Naive thymus-derived CD4-positive, alpha-beta T cell (primary cell): ENCODE results near the gene PTPRJ. TPM values are rescaled to one million over a fixed set of nuclear protein-coding genes. Genes with fewer than 3 reads are reported as not detected.
A peak's percentile ranks its signal among the peaks of the same experiment; 100 is the strongest.

ENCODE experiments used
- ATAC-seq: fragments of 150-1000 bp; cut with Tn5 transposase; 2 replicates; pipeline ENCODE4 v1.10.0; 2021; ENCODE audit warnings: mild to moderate bottlenecking, moderate library complexity
- CTCF ChIA-PET: fragments of 350-600 bp; sonication (Branson Sonifier 250); formaldehyde crosslinking; loops from one replicate; lab custom pipeline; 2021; ENCODE audit warnings: antibody characterized with exemption; lab: Charles Lee
- POLR2A ChIA-PET: fragments of 350-600 bp; sonication (Branson Sonifier 250); formaldehyde crosslinking; loops from one replicate; lab custom pipeline; 2021; ENCODE audit warnings: antibody characterized with exemption, inconsistent platforms; lab: Charles Lee
- DNase-seq, 9 donors: peaks; one replicate each; pipeline versions ENCODE4 v3.0.0 to v3.0.0-alpha.2; 2020 to 2022; ENCODE audit warnings: mixed read lengths in 1 of 9
- H3K27ac ChIP-seq: one replicate; pipeline ENCODE4 v1.7.0; 2013; ENCODE audit warnings: mild to moderate bottlenecking, low read depth, low read length, moderate library complexity
- H3K27me3 ChIP-seq, 2 donors: one replicate each; pipeline ENCODE4 v1.7.0; 2013; ENCODE audit warnings: low read length in 2 of 2, mild to moderate bottlenecking in 2 of 2, moderate library complexity in 2 of 2; ENCODE audit not compliant: control insufficient read depth in 2 of 2, insufficient read depth in 2 of 2
- H3K36me3 ChIP-seq, 3 experiments: 1 replicate in 2 of 3; 2 replicates in 1 of 3; pipeline ENCODE4 v1.7.0; 2013; ENCODE audit warnings: low read length in 3 of 3, mild to moderate bottlenecking in 3 of 3, moderate library complexity in 1 of 3; ENCODE audit not compliant: insufficient read depth in 3 of 3, control insufficient read depth in 2 of 3
- H3K4me1 ChIP-seq, 2 donors: one replicate each; pipeline ENCODE4 v1.7.0; 2013; ENCODE audit warnings: low read length in 2 of 2, mild to moderate bottlenecking in 2 of 2, moderate library complexity in 1 of 2; ENCODE audit not compliant: control insufficient read depth in 2 of 2, insufficient read depth in 2 of 2
- H3K4me3 ChIP-seq: 2 replicates; pipeline ENCODE4 v1.7.0; 2013; ENCODE audit warnings: mild to moderate bottlenecking, low read length
- H3K9me3 ChIP-seq, 3 experiments: 1 replicate in 2 of 3; 2 replicates in 1 of 3; pipeline ENCODE4 v1.7.0; 2013; ENCODE audit warnings: low read length in 3 of 3; ENCODE audit not compliant: control insufficient read depth in 2 of 3
- H3K27ac Mint-ChIP-seq, 9 donors: one replicate each; pipeline ENCODE4 v1.8.0; 2020 to 2022; ENCODE audit warnings: mixed read lengths in 9 of 9, mild to moderate bottlenecking in 8 of 9, moderate library complexity in 5 of 9, inconsistent platforms in 2 of 9
- H3K27me3 Mint-ChIP-seq, 5 donors: one replicate each; pipeline ENCODE4 v1.8.0; 2021 to 2022; ENCODE audit warnings: mixed read lengths in 5 of 5, mild to moderate bottlenecking in 1 of 5
- H3K36me3 Mint-ChIP-seq, 5 donors: one replicate each; pipeline ENCODE4 v1.8.0; 2020 to 2022; ENCODE audit warnings: mixed read lengths in 5 of 5, mild to moderate bottlenecking in 3 of 5, inconsistent platforms in 1 of 5
- H3K4me1 Mint-ChIP-seq, 7 donors: one replicate each; pipeline ENCODE4 v1.8.0; 2020 to 2022; ENCODE audit warnings: mixed read lengths in 7 of 7, mild to moderate bottlenecking in 3 of 7, inconsistent platforms in 1 of 7
- H3K4me3 Mint-ChIP-seq, 10 donors: one replicate each; pipeline ENCODE4 v1.8.0; 2020 to 2022; ENCODE audit warnings: mild to moderate bottlenecking in 10 of 10, mixed read lengths in 10 of 10, moderate library complexity in 6 of 10, inconsistent platforms in 2 of 10
- H3K9me3 Mint-ChIP-seq, 11 donors: one replicate each; pipeline ENCODE4 v1.8.0; 2020 to 2022; ENCODE audit warnings: mixed read lengths in 11 of 11, mild to moderate bottlenecking in 4 of 11, inconsistent platforms in 1 of 11, moderate library complexity in 1 of 11
- intact Hi-C, 2 donors: fragments of 100-400 bp; cut with micrococcal nuclease; formaldehyde crosslinking; loops; one replicate each; pipeline ENCODE4 v1.15.1; 2023
- polyA plus RNA-seq, 2 donors: library from polyadenylated mRNA; unstranded; fragments of 300-500 nt; fragmentation: Illumina TruSeq; gene quantifications; one replicate each; pipeline ENCODE4 v1.2.3, GENCODE V29; 2021
- total RNA-seq, 6 experiments: library from RNA in 5 of 6; stranded (reverse) in 5 of 6; gene quantifications; 1 replicate in 5 of 6; 2 replicates in 1 of 6; pipeline ENCODE4 v1.2.3 and lab custom pipeline; 2021 to 2026

The PTPRJ gene
- total and polyA plus RNA-seq, 7 experiments from 2014 or later, result 7.0 to 82.3 (median 46.7) TPM

GRCh38 chr11:48013269-48013901, 33.0 kb downstream of the PTPRJ start:
- H3K4me3 Mint-ChIP-seq, result peak overlapping the region in 9 of 10 donors; percentile 37 to 79 (median 63)
- POLR2A ChIA-PET, result interaction anchor here (1.0 to 5.5 kb wide), 8 partner anchors 8 to 44 kb away, joined by 3 to 27 read pairs (median 6); no protein-coding TSS in a partner anchor
- peaks cover 0 to 19% (median 0%) of the 10 kb centered on the region in 5 donors for H3K36me3 Mint-ChIP-seq
- CTCF ChIA-PET, result interaction anchor here (0.8 kb wide), 1 partner anchor 94 kb away, joined by 3 read pairs; no protein-coding TSS in a partner anchor
- peak overlapping the region; percentile 34 for H3K27ac ChIP-seq
- ATAC-seq (peak; percentile 46), DNase-seq (peak in 1 of 9 donors; percentile 62)
- H3K9me3 Mint-ChIP-seq, result no peaks in the 10 kb centered on the region
- H3K27me3 Mint-ChIP-seq, result no peaks in the 10 kb centered on the region
- H3K9me3 ChIP-seq, result no peaks in the 10 kb centered on the region
- H3K4me1 Mint-ChIP-seq, result peaks cover 58 to 89% (median 84%) of the 10 kb centered on the region in 7 donors
- peaks cover 70 to 88% of the 10 kb centered on the region in 2 donors for H3K4me1 ChIP-seq
- intact Hi-C loops, result loop anchor here (1.0 to 2.0 kb wide), 3 partner anchors 8 to 41 kb away; no protein-coding TSS in a partner anchor
- peak overlapping the region; percentile 86 to 97 (median 90) for H3K27ac Mint-ChIP-seq
- no peaks in the 10 kb centered on the region for H3K27me3 ChIP-seq
- no peaks in the 10 kb centered on the region for H3K36me3 ChIP-seq
- peak overlapping the region; percentile 20 for H3K4me3 ChIP-seq

DNA sequence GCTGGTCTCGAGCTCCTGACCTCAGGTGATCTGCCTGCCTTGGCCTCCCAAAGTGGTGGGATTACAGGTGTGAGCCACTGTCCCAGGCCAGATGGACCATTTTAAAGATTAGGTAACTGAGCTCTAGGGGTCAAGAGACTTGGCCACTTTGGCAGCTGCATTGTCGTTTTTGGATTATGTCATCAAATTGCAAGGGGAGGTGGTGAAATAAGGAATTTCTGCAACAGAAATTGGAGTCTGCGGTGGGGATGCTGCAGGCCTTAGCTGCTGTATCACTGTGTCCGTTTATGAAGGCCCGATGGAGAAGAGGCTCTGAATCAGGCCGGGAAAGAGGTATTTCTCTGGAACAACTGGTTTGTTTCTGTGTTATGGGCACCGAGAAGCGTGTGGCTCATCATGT, 34.6 kb downstream of the PTPRJ start:
- ATAC-seq (no peak), DNase-seq (no peak)
- Mint-ChIP-seq H3K27me3 (no peaks in the 10 kb centered on the region), H3K36me3 (peaks cover 0 to 20% (median 3%) of the 10 kb centered on the region in 5 donors), H3K4me3 (peak overlapping the region in 3 of 10 donors; percentile 21 to 36 (median 31)), H3K27ac (peak overlapping the region; percentile 47 to 97 (median 68)), H3K9me3 (no peaks in the 10 kb centered on the region), H3K4me1 (peaks cover 70 to 91% (median 87%) of the 10 kb centered on the region in 7 donors)
- CTCF ChIA-PET, result no interaction called here
- H3K27ac ChIP-seq, result peak overlapping the region; percentile 1
- POLR2A ChIA-PET, result interaction anchor here (0.6 to 5.5 kb wide), 8 partner anchors 9 to 73 kb away, joined by 3 to 27 read pairs (median 4); no protein-coding TSS in a partner anchor
- no peak overlapping the region for H3K4me3 ChIP-seq
- peaks cover 72 to 92% of the 10 kb centered on the region in 2 donors for H3K4me1 ChIP-seq
- H3K9me3 ChIP-seq, result no peaks in the 10 kb centered on the region
- no peaks in the 10 kb centered on the region for H3K36me3 ChIP-seq
- H3K27me3 ChIP-seq, result no peaks in the 10 kb centered on the region
- intact Hi-C loops, result loop anchor here (5.0 kb wide), 1 partner anchor 33 kb away; the partner anchor contains the start of gene PTPRJ (in 2 of the 2)

- ATAC-seq (peak; percentile 66), DNase-seq (peak in 7 of 9 donors; percentile 46 to 64 (median 54))
- Mint-ChIP-seq H3K4me3 (peak overlapping the region; percentile 18 to 66 (median 41)), H3K27me3 (no peaks in the 10 kb centered on the region), H3K9me3 (peaks cover 0 to 2% (median 0%) of the 10 kb centered on the region in 11 donors), H3K36me3 (peaks cover 0 to 26% (median 11%) of the 10 kb centered on the region in 5 donors), H3K27ac (peak overlapping the region; percentile 79 to 86 (median 85)), H3K4me1 (peaks cover 65 to 90% (median 83%) of the 10 kb centered on the region in 7 donors)
- Histone ChIP-seq H3K36me3 (no peaks in the 10 kb centered on the region), H3K4me3 (peak overlapping the region; percentile 19), H3K27me3 (no peaks in the 10 kb centered on the region), H3K9me3 (no peaks in the 10 kb centered on the region), H3K27ac (peak overlapping the region; percentile 38), H3K4me1 (peaks cover 61 to 85% of the 10 kb centered on the region in 2 donors)
- POLR2A ChIA-PET, result interaction anchor here (0.5 to 2.0 kb wide), 7 partner anchors 11 to 121 kb away, joined by 3 to 13 read pairs (median 4); no protein-coding TSS in a partner anchor
- intact Hi-C loops, result loop anchor here (1.0 to 5.0 kb wide), 4 partner anchors 11 to 67 kb away; partner anchors contain the start of gene PTPRJ (in 2 of the 2)
- CTCF ChIA-PET, result interaction anchor here (0.6 to 3.5 kb wide), 5 partner anchors 12 to 83 kb away, joined by 3 to 9 read pairs (median 5); no protein-coding TSS in a partner anchor
Observed at GRCh38 chr11:48017105-48017830, 36.9 kb downstream of the PTPRJ start.

GRCh38 chr11:48017831-48018527, 37.6 kb downstream of the PTPRJ start:
- CTCF ChIA-PET, result interaction anchor here (0.6 to 3.5 kb wide), 5 partner anchors 11 to 83 kb away, joined by 3 to 9 read pairs (median 5); no protein-coding TSS in a partner anchor
- intact Hi-C loops, result loop anchor here (1.0 to 5.0 kb wide), 4 partner anchors 12 to 68 kb away; partner anchors contain the start of gene PTPRJ (in 2 of the 2)
- ATAC-seq, result no peak

GRCh38 chr11:48018528-48019216, 38.3 kb downstream of the PTPRJ start:
- Mint-ChIP-seq H3K36me3 (peaks cover 0 to 27% (median 12%) of the 10 kb centered on the region in 5 donors), H3K27ac (peak overlapping the region in 8 of 9 donors; percentile 14 to 86 (median 81)), H3K4me1 (peaks cover 56 to 85% (median 78%) of the 10 kb centered on the region in 7 donors), H3K4me3 (peak overlapping the region in 4 of 10 donors; percentile 5 to 37 (median 16)), H3K27me3 (no peaks in the 10 kb centered on the region), H3K9me3 (peaks cover 0 to 3% (median 0%) of the 10 kb centered on the region in 11 donors)
- ChIA-PET POLR2A (interaction anchor here (0.8 to 2.5 kb wide), 8 partner anchors 10 to 89 kb away, joined by 3 to 13 read pairs (median 6); no protein-coding TSS in a partner anchor), CTCF (interaction anchor here (1.2 to 3.5 kb wide), 4 partner anchors 10 to 84 kb away, joined by 3 to 9 read pairs (median 5); no protein-coding TSS in a partner anchor)
- intact Hi-C loops, result loop anchor here (5.0 kb wide), 1 partner anchor 36 kb away; the partner anchor contains the start of gene PTPRJ (in 2 of the 2)
- Histone ChIP-seq H3K27ac (peak overlapping the region; percentile 38), H3K36me3 (no peaks in the 10 kb centered on the region), H3K9me3 (no peaks in the 10 kb centered on the region), H3K27me3 (no peaks in the 10 kb centered on the region), H3K4me3 (no peak overlapping the region), H3K4me1 (peaks cover 51 to 71% of the 10 kb centered on the region in 2 donors)
- DNase-seq, result no peak
- no peak for ATAC-seq

More at GRCh38 chr11:48017831-48018527, 37.6 kb downstream of the PTPRJ start:
- Mint-ChIP-seq H3K4me3 (peak overlapping the region; percentile 20 to 66 (median 41)), H3K36me3 (peaks cover 0 to 32% (median 11%) of the 10 kb centered on the region in 5 donors), H3K27ac (peak overlapping the region; percentile 79 to 86 (median 83)), H3K4me1 (peaks cover 63 to 89% (median 82%) of the 10 kb centered on the region in 7 donors), H3K9me3 (peaks cover 0 to 3% (median 0%) of the 10 kb centered on the region in 11 donors), H3K27me3 (no peaks in the 10 kb centered on the region)
- Histone ChIP-seq H3K27me3 (no peaks in the 10 kb centered on the region), H3K4me1 (peaks cover 58 to 78% of the 10 kb centered on the region in 2 donors), H3K9me3 (no peaks in the 10 kb centered on the region), H3K4me3 (peak overlapping the region; percentile 19), H3K27ac (peak overlapping the region; percentile 38), H3K36me3 (no peaks in the 10 kb centered on the region)
- POLR2A ChIA-PET, result interaction anchor here (0.7 to 2.0 kb wide), 10 partner anchors 9 to 90 kb away, joined by 3 to 13 read pairs (median 4); no protein-coding TSS in a partner anchor
- no peak for DNase-seq
